ENCODE measurements around the gene PDE4D.

GRCh38 chr5:59259237-59259636 is 634.3 kb downstream of the PDE4D start:
- TF ChIP-seq ZNF384 (IDR thresholded peaks at IDR 0.05; ENCODE audit: borderline replicate concordance, low read depth, low read length) (no peak), GABPA (IDR thresholded peaks at IDR 0.05; ENCODE audit: low read depth) (no peak), POLR2AphosphoS5 (IDR thresholded peaks at IDR 0.05; ENCODE audit: low read length) (no peak), CEBPB (IDR thresholded peaks at IDR 0.05; ENCODE audit: borderline replicate concordance in 1 of 2, low read depth in 2 of 2, low read length in 2 of 2) (no peak), SMC3 (IDR thresholded peaks at IDR 0.05; ENCODE audit: borderline replicate concordance, low read length) (no peak), YY1 (IDR thresholded peaks at IDR 0.05; ENCODE audit: low read depth, low read length) (no peak), POLR2A (IDR thresholded peaks at IDR 0.05; ENCODE audit: low read depth, low read length) (no peak)
- TF ChIP-seq, protein P1, sequence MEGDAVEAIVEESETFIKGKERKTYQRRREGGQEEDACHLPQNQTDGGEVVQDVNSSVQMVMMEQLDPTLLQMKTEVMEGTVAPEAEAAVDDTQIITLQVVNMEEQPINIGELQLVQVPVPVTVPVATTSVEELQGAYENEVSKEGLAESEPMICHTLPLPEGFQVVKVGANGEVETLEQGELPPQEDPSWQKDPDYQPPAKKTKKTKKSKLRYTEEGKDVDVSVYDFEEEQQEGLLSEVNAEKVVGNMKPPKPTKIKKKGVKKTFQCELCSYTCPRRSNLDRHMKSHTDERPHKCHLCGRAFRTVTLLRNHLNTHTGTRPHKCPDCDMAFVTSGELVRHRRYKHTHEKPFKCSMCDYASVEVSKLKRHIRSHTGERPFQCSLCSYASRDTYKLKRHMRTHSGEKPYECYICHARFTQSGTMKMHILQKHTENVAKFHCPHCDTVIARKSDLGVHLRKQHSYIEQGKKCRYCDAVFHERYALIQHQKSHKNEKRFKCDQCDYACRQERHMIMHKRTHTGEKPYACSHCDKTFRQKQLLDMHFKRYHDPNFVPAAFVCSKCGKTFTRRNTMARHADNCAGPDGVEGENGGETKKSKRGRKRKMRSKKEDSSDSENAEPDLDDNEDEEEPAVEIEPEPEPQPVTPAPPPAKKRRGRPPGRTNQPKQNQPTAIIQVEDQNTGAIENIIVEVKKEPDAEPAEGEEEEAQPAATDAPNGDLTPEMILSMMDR (IDR thresholded peaks at IDR 0.05 in 2 of 3, conservative IDR thresholded peaks at IDR 0.05 in 1 of 3; ENCODE audit: control insufficient read depth in 2 of 3, extremely low read depth in 1 of 3, insufficient read depth in 1 of 3, low read depth in 3 of 3, low read length in 3 of 3): no peak
- TF ChIP-seq, protein P2, sequence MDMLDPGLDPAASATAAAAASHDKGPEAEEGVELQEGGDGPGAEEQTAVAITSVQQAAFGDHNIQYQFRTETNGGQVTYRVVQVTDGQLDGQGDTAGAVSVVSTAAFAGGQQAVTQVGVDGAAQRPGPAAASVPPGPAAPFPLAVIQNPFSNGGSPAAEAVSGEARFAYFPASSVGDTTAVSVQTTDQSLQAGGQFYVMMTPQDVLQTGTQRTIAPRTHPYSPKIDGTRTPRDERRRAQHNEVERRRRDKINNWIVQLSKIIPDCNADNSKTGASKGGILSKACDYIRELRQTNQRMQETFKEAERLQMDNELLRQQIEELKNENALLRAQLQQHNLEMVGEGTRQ (IDR thresholded peaks at IDR 0.05; ENCODE audit: borderline replicate concordance, low read depth, low read length): no peak
- TF ChIP-seq, protein P3, sequence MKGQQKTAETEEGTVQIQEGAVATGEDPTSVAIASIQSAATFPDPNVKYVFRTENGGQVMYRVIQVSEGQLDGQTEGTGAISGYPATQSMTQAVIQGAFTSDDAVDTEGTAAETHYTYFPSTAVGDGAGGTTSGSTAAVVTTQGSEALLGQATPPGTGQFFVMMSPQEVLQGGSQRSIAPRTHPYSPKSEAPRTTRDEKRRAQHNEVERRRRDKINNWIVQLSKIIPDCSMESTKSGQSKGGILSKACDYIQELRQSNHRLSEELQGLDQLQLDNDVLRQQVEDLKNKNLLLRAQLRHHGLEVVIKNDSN (IDR thresholded peaks at IDR 0.05; ENCODE audit: borderline replicate concordance, extremely low read length, insufficient read depth, low read depth, low read length): no peak

Data from GM12878 (cell line).